NCI-H226 (cell line): ENCODE results near the gene MGAT5.
A peak's percentile ranks its signal among the peaks of the same experiment; 100 is the strongest.

Source experiments
- DNase-seq: peaks from one replicate; pipeline ENCODE4 v3.0.0-alpha.2; 2015

Gene MGAT5

DNA sequence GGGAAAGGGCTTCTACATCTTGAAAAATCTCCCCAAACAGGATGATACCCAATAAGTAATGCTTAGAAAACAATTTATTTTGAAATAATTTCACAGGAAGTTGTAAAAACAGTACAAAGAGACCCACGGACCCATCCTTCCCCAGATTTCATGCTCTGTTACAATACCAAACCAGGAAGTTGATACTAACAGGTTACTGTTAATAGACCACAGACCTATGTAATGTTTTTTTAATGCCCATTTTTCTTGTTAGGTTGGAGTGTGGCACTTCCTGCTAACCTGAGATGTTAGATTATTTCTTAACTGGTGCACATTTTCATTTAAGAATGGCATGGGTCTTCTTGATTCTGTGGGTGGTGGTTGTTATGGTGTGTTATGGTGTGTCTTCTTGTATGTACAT lies 21.4 kb upstream of the MGAT5 start:
- no peak for DNase-seq

- DNase-seq = peak; percentile 41
Measured at GRCh38 chr2:134232868-134233727, 20.8 kb upstream of the MGAT5 start.

DNA sequence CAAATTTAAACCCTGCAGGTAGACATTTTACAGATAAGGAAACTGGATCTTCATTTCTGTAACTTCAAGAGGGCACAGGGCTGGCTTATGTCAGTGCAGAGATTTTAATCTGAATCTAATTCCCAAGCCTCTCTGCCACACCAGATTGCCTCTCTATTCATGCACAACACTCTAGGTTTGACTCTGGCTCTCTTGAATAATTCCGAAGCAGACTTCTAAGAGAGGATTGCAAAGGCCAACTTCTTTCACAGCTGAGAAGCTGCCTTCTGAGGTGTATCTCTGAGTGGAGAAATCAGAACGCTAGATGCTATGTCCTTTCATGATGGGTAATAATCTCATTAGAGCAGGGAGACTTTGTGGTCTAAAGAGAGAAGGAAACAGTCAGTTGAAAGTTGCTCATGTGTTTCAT lies 20.1 kb upstream of the MGAT5 start:
- no peak for DNase-seq

GRCh38 chr2:134234535-134234934 lies 19.3 kb upstream of the MGAT5 start:
- DNase-seq = no peak

DNA sequence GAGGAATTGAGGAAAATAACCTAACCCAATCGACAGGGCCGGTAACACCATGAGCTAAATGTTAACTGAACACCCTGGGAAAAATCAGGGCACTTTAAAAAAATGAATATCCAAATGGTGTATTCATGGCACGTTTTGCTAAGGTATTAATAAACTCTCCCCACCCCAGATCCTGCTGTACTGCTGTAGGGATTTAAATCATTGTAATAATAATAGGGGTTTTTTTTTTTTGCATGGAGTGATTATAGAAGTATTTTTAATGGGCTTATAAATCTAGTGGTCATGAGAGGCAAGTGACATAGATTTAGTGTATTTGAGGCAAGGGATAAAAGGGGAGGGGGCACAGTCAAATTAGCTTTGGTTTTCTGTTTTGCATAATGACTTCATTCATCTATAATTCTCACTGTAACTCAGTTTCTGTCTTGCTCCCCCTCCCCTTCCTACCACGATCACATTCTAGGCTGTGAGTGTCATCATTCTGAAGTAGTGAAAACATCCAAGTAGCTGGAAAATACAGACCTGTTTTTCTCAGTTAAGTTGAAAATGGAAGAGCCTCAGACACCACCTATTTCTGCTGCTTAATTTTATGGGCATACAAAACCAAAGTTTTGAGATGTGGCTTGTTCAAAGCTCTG lies 18.2 kb upstream of the MGAT5 start:
- no peak for DNase-seq

- DNase-seq = no peak
Measured at GRCh38 chr2:134238371-134238770, 15.5 kb upstream of the MGAT5 start.

DNA sequence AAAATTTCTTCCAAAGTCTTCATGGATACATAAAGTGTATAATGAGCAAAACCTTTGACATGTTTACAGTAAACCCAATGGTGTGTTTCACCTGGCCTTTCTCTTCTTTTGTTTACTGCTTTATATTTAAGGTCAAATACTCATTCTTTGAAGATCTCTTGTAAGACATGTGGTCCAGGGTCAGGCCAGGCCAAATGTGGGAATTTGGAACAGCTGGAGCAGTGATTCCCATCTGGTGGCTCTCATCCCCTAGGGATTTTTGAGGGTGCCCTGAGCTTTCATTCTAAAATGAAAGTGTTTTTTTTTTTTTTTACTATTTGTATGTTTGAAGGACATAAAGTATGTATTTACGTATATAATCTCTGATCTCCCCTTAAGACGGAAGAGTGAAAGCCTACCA lies 13.8 kb upstream of the MGAT5 start:
- DNase-seq = no peak

- DNase-seq = no peak
Measured at GRCh38 chr2:134241911-134242310, 12.0 kb upstream of the MGAT5 start.

DNA sequence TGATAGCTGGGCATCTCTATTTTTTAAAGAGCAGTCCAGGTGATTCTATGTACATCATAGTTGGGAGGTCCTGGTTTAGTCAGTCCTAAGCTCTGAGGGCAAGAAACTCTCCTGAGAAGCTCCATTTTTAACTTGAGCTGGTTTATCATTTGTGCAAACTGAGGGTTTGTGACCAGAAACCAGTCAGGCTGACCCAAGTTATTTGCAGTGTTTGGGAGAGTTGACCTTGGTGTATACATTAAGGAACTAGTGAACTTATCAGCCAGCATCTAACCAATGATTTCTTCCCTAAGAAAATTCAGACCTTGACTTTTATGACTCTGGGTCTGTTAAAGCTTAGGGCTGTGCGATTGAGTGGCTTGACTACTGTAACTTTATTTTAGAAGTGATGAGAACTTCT lies 10.6 kb upstream of the MGAT5 start:
- no peak for DNase-seq

GRCh38 chr2:134244086-134244485 lies 9.8 kb upstream of the MGAT5 start:
- DNase-seq = no peak

GRCh38 chr2:134244587-134244986 lies 9.3 kb upstream of the MGAT5 start:
- no peak for DNase-seq

DNA sequence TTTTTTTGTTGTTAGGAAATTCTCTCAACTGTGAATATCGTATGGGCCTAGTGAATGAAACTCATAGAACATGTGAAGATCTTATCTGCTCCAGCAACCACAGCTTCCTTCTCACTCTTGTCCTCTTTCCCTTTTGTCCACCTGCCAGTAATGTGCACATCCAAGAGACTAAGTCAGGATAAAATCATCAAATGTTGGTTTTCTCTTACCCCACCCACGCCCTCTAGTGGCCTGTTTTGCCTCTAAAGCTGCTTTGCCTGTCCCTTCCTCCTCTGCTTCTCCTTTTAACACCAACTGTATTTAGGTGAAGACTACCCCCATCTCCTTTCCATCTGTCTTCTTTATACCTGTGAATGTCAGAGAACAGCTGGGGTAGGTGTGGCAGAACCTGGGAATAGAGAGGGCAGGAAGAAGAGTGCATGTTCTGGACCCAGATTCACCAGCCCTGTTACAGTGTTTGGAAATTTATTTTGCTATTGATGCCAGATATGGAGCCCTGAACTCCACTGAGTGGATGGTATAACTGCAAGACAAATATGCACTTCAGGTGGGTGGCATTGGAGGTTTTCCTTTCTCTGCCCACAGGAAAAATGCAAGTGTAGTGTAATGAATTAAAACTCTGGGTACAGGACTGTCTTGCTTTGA lies 8.4 kb upstream of the MGAT5 start:
- peak; percentile 44 for DNase-seq

DNA sequence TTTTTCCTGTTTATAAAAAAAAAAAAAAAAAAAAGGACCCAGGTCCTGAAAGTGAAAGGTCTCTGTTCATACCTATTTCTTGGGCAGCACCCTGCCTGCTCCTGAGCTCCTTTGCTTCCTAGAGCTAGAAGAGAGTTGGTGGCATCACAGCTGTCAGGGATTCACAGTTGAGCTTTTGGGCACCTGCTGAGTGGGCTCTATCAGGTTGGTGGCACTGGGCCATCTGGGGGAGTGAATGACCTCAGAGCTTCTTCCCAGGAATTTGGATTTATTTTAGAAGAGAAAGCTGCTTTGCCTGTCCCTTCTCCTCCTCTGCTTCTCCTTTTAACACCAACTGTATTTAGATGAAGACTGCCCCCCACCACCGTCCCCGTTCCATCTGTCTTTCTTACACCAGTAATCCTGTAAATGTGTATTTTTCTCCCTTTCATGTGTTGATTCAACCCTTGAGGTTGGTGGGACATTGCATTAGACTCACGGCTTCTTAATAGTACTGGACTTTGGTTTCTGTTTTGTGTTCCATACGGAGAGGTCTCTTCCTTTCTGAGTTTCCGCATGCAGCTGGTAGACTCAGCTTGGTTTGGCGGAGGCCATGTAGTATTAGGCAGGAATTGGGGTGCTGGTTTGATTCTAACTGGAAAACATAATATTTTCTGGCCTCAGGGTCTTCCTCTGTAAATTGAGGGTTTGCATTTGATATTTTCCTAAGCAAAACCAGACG lies 7.6 kb upstream of the MGAT5 start:
- no peak for DNase-seq

GRCh38 chr2:134247679-134248078 lies 6.2 kb upstream of the MGAT5 start:
- DNase-seq = no peak

DNA sequence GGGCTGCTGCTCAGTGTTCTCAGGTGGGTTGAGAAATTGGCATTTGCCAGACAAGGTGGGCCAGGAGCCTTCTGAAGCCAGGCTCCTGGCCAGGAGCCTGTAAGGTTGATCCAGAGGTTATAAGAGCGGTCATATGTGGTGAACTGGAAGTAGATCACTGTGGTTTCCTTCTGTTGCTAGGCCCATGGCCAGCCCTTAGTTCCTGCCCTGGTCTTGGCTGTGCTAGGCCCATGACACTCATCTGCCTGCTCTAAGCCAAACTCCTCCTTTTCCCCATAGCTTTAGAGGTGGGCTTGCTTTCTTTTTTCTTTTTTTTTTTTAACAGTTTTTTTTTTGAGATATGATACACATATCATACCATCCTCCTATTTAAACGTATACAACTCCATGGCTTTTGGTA lies 5.0 kb upstream of the MGAT5 start:
- no peak for DNase-seq

- no peak for DNase-seq
Measured at GRCh38 chr2:134249755-134250154, 4.1 kb upstream of the MGAT5 start.

GRCh38 chr2:134250840-134251461 lies 2.9 kb upstream of the MGAT5 start:
- DNase-seq = no peak

- peak; percentile 15 for DNase-seq
Measured at GRCh38 chr2:134252092-134252750, 1.7 kb upstream of the MGAT5 start.

- no peak for DNase-seq
Measured at GRCh38 chr2:134253117-134253704, 661 bp upstream of the MGAT5 start.

DNA sequence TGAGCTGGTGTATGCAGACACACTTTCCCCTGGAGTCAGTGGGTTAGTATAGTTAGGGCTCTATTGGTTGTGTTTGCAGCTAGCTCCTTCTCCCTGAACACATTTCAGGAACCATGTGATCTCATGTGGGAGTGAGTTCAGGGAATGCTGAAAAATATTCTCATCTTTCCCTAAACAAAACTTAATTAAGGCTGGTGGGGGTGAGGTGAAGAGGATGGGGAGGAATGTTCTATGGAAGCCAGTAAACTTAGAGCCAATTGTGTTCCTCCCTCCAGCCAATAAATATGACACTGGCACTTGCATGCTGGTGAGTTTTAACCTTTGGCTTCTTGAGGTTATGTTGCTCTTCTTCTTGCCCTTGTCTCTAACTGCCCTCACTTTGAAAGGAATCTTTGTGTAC lies 952 bp downstream of the MGAT5 start:
- DNase-seq = no peak

DNA sequence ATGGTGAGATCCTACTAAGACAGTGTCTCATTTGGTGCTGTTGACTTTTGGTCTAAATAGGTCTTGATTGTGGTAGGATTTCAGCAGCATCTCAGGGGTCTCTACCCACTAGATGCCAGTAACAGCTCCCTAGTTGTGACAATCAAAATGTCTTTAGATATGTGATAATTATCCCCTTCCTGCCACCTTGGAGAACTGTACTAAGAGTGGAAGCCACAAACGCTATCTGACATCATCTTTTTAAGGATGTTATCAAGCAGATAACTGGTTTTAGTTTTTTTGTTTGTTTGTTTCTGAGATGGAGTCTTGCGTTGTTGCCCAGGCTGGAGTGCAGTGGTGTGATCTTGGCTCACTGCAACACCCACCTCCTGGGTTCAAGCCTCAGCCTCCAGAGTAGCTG lies 3.1 kb downstream of the MGAT5 start:
- DNase-seq = no peak

DNA sequence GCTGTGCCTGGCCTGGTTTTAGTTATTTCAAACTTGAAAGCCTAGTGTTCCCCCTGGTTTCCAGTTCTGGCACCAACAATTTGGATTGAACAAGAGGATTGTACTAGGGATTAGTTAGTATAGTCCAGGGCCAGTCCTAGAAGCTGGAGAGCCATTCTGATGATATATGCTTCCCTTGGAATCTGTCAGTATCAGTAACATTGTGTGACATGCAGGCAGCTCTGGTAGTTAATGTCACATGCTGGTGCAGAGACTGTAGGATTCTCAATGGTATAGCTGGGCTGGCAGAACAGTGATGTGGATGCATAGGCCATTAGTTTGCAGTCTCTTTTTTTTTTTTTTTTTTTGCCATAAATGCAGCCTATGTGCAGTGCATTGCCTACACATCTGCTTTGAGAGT lies 3.6 kb downstream of the MGAT5 start:
- no peak for DNase-seq
